Caco-2 (cell line): Measurements from ENCODE around the gene TNNI3K. TPM values are rescaled to one million over a fixed set of nuclear protein-coding genes. Genes with fewer than 3 reads are reported as not detected.

ENCODE experiments used
- BruUV-seq: library from RNA; stranded (reverse); fragments of 400-500 nt; replicated peaks from 2 replicates; lab custom pipeline; 2021; lab: Mats Ljungman, UMichigan
- CTCF ChIA-PET: fragments of 300-600 bp; sonication (Branson Sonifier 250); formaldehyde crosslinking; loops from one replicate; lab custom pipeline; 2022; ENCODE audit warnings: antibody characterized with exemption; lab: Charles Lee
- POLR2A ChIA-PET: fragments of 300-600 bp; sonication (Branson Sonifier 250); formaldehyde crosslinking; loops from one replicate; lab custom pipeline; 2022; ENCODE audit warnings: antibody characterized with exemption; lab: Charles Lee
- DNase-seq, 2 experiments: peaks; one replicate each; pipeline versions ENCODE4 v3.0.0 to v3.0.0-alpha.2; 2020 to 2022
- H3K27me3 ChIP-seq: replicated peaks from 2 replicates; pipeline ENCODE4 v1.6.0; 2011; ENCODE audit warnings: low read length; ENCODE audit not compliant: control insufficient read depth, insufficient read depth
- H3K36me3 ChIP-seq: 2 replicates; pipeline ENCODE4 v1.5.1; 2011; ENCODE audit warnings: low read length; ENCODE audit not compliant: control insufficient read depth, insufficient read depth
- H3K4me1 ChIP-seq: fragments of 250-450 bp; sonication (Bioruptor Pico); 2 replicates; pipeline ENCODE4 v1.5.1; 2020; ENCODE audit warnings: mild to moderate bottlenecking
- H3K4me3 ChIP-seq: 2 replicates; pipeline ENCODE4 v1.5.1; 2011; ENCODE audit warnings: low read depth, mild to moderate bottlenecking, control low read depth, low read length
- H3K9me3 ChIP-seq: fragments of 250-450 bp; sonication (Bioruptor Pico); 2 replicates; pipeline ENCODE4 v1.5.1; 2020; ENCODE audit warnings: mild to moderate bottlenecking, moderate library complexity
- H3K27ac Mint-ChIP-seq: one replicate; pipeline ENCODE4 v1.8.0; 2022; ENCODE audit warnings: mixed read lengths; ENCODE audit not compliant: unreplicated experiment
- H3K27me3 Mint-ChIP-seq: one replicate; pipeline ENCODE4 v1.8.0; 2022; ENCODE audit warnings: mixed read lengths; ENCODE audit not compliant: insufficient read depth, unreplicated experiment
- H3K36me3 Mint-ChIP-seq: one replicate; pipeline ENCODE4 v1.8.0; 2022; ENCODE audit warnings: mild to moderate bottlenecking, mixed read lengths; ENCODE audit not compliant: insufficient read depth, unreplicated experiment
- H3K4me1 Mint-ChIP-seq: one replicate; pipeline ENCODE4 v1.8.0; 2022; ENCODE audit warnings: low read depth, mixed read lengths; ENCODE audit not compliant: unreplicated experiment
- H3K4me3 Mint-ChIP-seq: one replicate; pipeline ENCODE4 v1.8.0; 2022; ENCODE audit warnings: mild to moderate bottlenecking, moderate library complexity, mixed read lengths; ENCODE audit not compliant: unreplicated experiment
- H3K9me3 Mint-ChIP-seq: one replicate; pipeline ENCODE4 v1.8.0; 2022; ENCODE audit warnings: mixed read lengths; ENCODE audit not compliant: unreplicated experiment
- intact Hi-C: fragments of 100-400 bp; cut with micrococcal nuclease; formaldehyde crosslinking; loops from one replicate; pipeline ENCODE4 v1.10.0; 2022; ENCODE audit not compliant: unreplicated experiment
- total RNA-seq: library from RNA; stranded (reverse); gene quantifications from 2 replicates; pipeline ENCODE4 v1.2.3, GENCODE V29; 2022
- TF ChIP-seq, protein P1 (sequence below), 2 experiments: fragments of 200-600 bp in 1 of 2; IDR thresholded peaks; 1 replicate in 1 of 2; 2 replicates in 1 of 2; pipeline versions ENCODE4 v1.5.1 to v1.8.0; 2011 to 2022; ENCODE audit warnings: antibody characterized with exemption in 1 of 2, control low read depth in 1 of 2, inconsistent platforms in 1 of 2, low read depth in 1 of 2, low read length in 1 of 2, mild to moderate bottlenecking in 1 of 2, moderate library complexity in 1 of 2; ENCODE audit not compliant: insufficient read depth in 1 of 2, severe bottlenecking in 1 of 2, unreplicated experiment in 1 of 2

Gene TNNI3K
- total RNA-seq, 1 experiment from 2014 or later: not detected

- H3K9me3 Mint-ChIP-seq: no peaks in the 10 kb centered on the region
- H3K36me3 Mint-ChIP-seq: no peaks in the 10 kb centered on the region
- CTCF ChIA-PET: no interaction called here
- Histone ChIP-seq H3K27me3 (no peaks in the 10 kb centered on the region), H3K4me1 (no peaks in the 10 kb centered on the region), H3K36me3 (no peaks in the 10 kb centered on the region), H3K9me3 (no peaks in the 10 kb centered on the region), H3K4me3 (no peak overlapping the region)
- H3K27ac Mint-ChIP-seq: no peak overlapping the region
- DNase-seq: no peak
- no peaks in the 10 kb centered on the region for H3K4me1 Mint-ChIP-seq
- no TSS peak for BruUV-seq
- no peak overlapping the region for H3K4me3 Mint-ChIP-seq
- TF ChIP-seq, protein P1, sequence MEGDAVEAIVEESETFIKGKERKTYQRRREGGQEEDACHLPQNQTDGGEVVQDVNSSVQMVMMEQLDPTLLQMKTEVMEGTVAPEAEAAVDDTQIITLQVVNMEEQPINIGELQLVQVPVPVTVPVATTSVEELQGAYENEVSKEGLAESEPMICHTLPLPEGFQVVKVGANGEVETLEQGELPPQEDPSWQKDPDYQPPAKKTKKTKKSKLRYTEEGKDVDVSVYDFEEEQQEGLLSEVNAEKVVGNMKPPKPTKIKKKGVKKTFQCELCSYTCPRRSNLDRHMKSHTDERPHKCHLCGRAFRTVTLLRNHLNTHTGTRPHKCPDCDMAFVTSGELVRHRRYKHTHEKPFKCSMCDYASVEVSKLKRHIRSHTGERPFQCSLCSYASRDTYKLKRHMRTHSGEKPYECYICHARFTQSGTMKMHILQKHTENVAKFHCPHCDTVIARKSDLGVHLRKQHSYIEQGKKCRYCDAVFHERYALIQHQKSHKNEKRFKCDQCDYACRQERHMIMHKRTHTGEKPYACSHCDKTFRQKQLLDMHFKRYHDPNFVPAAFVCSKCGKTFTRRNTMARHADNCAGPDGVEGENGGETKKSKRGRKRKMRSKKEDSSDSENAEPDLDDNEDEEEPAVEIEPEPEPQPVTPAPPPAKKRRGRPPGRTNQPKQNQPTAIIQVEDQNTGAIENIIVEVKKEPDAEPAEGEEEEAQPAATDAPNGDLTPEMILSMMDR (IDR thresholded peaks at IDR 0.05; ENCODE audit: insufficient read depth in 1 of 2, low read depth in 1 of 2, low read length in 1 of 2, severe bottlenecking in 1 of 2, unreplicated experiment in 1 of 2): no peak
- intact Hi-C loops: no loop called here
- POLR2A ChIA-PET: no interaction called here
- H3K27me3 Mint-ChIP-seq: no peaks in the 10 kb centered on the region
These were observed 88.8 kb downstream of the TNNI3K start for GRCh38 chr1:74323937-74324473.

- Histone ChIP-seq H3K36me3 (no peaks in the 10 kb centered on the region), H3K4me3 (no peak overlapping the region), H3K27me3 (no peaks in the 10 kb centered on the region), H3K9me3 (no peaks in the 10 kb centered on the region), H3K4me1 (no peaks in the 10 kb centered on the region)
- Mint-ChIP-seq H3K9me3 (no peaks in the 10 kb centered on the region), H3K27ac (no peak overlapping the region), H3K36me3 (no peaks in the 10 kb centered on the region), H3K27me3 (no peaks in the 10 kb centered on the region), H3K4me3 (no peak overlapping the region), H3K4me1 (no peaks in the 10 kb centered on the region)
- TF ChIP-seq, protein P1 (IDR thresholded peaks at IDR 0.05; ENCODE audit: insufficient read depth in 1 of 2, low read depth in 1 of 2, low read length in 1 of 2, severe bottlenecking in 1 of 2, unreplicated experiment in 1 of 2): no peak
- ChIA-PET CTCF (no interaction called here), POLR2A (no interaction called here)
- no peak for DNase-seq
- intact Hi-C loops: no loop called here
- no TSS peak for BruUV-seq
These were observed 89.7 kb downstream of the TNNI3K start for GRCh38 chr1:74324684-74325448.

- Histone ChIP-seq H3K36me3 (no peaks in the 10 kb centered on the region), H3K27me3 (no peaks in the 10 kb centered on the region), H3K9me3 (no peaks in the 10 kb centered on the region), H3K4me3 (no peak overlapping the region), H3K4me1 (no peaks in the 10 kb centered on the region)
- Mint-ChIP-seq H3K27ac (no peak overlapping the region), H3K9me3 (no peaks in the 10 kb centered on the region), H3K36me3 (no peaks in the 10 kb centered on the region), H3K27me3 (no peaks in the 10 kb centered on the region), H3K4me1 (no peaks in the 10 kb centered on the region), H3K4me3 (no peak overlapping the region)
- DNase-seq: no peak
- BruUV-seq: no TSS peak
- TF ChIP-seq, protein P1 (IDR thresholded peaks at IDR 0.05; ENCODE audit: insufficient read depth in 1 of 2, low read depth in 1 of 2, low read length in 1 of 2, severe bottlenecking in 1 of 2, unreplicated experiment in 1 of 2): no peak
- intact Hi-C loops: no loop called here
- CTCF ChIA-PET: no interaction called here
- POLR2A ChIA-PET: no interaction called here
These were observed 93.7 kb downstream of the TNNI3K start for GRCh38 chr1:74328851-74329250.
